WERI-Rb-1 (cell line): ENCODE results near the gene SDCCAG8.

Source experiments
- DNase-seq: peaks from one replicate; pipeline ENCODE4 v3.0.0-alpha.2; 2020
- H3K27ac ChIP-seq: fragments of 250-450 bp; sonication (Bioruptor Pico); 2 replicates; pipeline ENCODE4 v1.5.1; 2020; ENCODE audit warnings: mild to moderate bottlenecking, moderate library complexity
- H3K27me3 ChIP-seq: fragments of 250-450 bp; sonication (Bioruptor Pico); 2 replicates; pipeline ENCODE4 v1.5.1; 2021; ENCODE audit warnings: mild to moderate bottlenecking, low read depth, moderate library complexity; ENCODE audit not compliant: insufficient read depth, severe bottlenecking
- H3K36me3 ChIP-seq: fragments of 250-450 bp; sonication (Bioruptor Pico); 2 replicates; pipeline ENCODE4 v1.5.1; 2020; ENCODE audit warnings: mild to moderate bottlenecking, moderate library complexity
- H3K4me3 ChIP-seq: 2 replicates; pipeline ENCODE4 v1.5.1; 2011; ENCODE audit warnings: low read depth, mild to moderate bottlenecking, control low read depth, low read length
- H3K9me3 ChIP-seq: fragments of 250-450 bp; sonication (Bioruptor Pico); 2 replicates; pipeline ENCODE4 v1.5.1; 2021; ENCODE audit warnings: mild to moderate bottlenecking, moderate library complexity; ENCODE audit not compliant: severe bottlenecking
- TF ChIP-seq, protein P1 (sequence below): IDR thresholded peaks from 2 replicates; pipeline ENCODE4 v1.5.1; 2011; ENCODE audit warnings: low read depth, mild to moderate bottlenecking, control low read depth, inconsistent platforms, low read length

Gene SDCCAG8

DNA sequence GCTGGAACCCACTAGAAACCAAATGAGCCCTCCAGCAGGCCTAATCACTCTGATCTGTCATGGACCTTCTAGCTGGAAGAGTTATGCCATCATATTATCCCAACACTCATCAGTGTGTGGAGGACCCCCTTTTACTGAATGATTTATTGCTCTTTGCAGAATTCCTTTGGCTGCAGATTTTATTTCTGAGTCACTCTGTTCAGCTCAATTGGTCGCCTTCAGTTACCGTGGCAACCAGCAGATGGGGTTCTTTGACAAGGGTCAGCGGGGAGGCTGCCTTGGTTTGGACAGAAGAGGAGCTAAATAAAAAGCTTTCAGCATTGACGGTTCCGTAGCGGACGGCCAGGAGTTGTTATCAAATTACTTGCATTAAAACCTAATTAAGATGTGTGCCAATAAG is 220.1 kb downstream of the SDCCAG8 start:
- Histone ChIP-seq H3K9me3 (no peaks in the 10 kb centered on the region), H3K27me3 (no peaks in the 10 kb centered on the region), H3K36me3 (no peaks in the 10 kb centered on the region), H3K4me3 (no peak overlapping the region), H3K27ac (no peak overlapping the region)
- peak; percentile 74 for DNase-seq
- TF ChIP-seq, protein P1, sequence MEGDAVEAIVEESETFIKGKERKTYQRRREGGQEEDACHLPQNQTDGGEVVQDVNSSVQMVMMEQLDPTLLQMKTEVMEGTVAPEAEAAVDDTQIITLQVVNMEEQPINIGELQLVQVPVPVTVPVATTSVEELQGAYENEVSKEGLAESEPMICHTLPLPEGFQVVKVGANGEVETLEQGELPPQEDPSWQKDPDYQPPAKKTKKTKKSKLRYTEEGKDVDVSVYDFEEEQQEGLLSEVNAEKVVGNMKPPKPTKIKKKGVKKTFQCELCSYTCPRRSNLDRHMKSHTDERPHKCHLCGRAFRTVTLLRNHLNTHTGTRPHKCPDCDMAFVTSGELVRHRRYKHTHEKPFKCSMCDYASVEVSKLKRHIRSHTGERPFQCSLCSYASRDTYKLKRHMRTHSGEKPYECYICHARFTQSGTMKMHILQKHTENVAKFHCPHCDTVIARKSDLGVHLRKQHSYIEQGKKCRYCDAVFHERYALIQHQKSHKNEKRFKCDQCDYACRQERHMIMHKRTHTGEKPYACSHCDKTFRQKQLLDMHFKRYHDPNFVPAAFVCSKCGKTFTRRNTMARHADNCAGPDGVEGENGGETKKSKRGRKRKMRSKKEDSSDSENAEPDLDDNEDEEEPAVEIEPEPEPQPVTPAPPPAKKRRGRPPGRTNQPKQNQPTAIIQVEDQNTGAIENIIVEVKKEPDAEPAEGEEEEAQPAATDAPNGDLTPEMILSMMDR, result peak; percentile 39

DNA sequence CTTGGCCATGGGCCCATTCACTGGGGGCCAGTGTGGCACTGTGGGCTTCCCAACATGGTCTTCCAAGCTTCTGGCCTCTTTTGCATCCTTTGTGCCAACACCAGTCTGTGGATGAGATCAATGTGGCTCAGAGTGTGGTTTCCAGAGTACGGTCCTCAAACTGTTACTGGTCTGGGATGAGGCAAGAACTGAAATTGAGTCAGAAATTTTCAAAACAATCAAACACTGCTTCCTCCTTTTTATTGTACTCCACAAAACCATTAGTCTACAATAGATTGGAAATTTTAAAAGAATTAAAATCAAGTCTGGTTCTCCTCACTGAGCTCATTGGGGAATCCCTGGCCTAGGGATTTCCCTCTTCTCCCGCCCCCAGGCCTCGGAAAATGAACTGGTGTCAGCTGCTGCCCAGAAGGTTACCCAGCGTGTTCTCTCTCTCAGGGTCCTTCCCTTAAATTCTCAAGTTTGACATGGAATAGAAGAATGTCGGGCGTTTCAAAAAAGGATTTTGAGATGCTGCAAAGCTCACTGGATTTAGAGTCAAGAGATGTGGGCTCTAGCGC is 222.0 kb downstream of the SDCCAG8 start:
- Histone ChIP-seq H3K9me3 (no peaks in the 10 kb centered on the region), H3K4me3 (no peak overlapping the region), H3K36me3 (no peaks in the 10 kb centered on the region), H3K27me3 (no peaks in the 10 kb centered on the region), H3K27ac (no peak overlapping the region)
- no peak for DNase-seq
- TF ChIP-seq, protein P1, result no peak

DNA sequence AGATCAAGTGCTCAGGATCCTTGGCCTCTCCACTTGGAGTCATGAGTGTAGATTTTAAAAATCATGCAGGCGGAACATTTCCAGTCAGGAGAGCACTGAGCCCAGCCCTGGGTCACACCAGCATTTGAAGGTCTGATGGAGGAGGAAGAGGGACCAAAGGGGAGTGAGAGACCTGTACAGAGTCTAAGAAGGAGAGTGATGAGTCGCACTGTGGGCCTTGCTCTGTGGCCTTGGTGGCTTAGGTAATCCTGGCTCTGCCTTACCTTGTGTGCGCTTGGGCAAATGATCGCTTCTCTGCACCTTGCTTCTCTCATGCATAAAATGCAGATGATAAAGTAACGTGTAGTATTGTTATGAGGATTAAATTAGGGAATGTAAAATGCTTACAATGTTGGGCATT is 225.3 kb downstream of the SDCCAG8 start:
- TF ChIP-seq, protein P1, result no peak
- no peaks in the 10 kb centered on the region for H3K36me3 ChIP-seq
- H3K4me3 ChIP-seq, result no peak overlapping the region
- H3K27me3 ChIP-seq, result no peaks in the 10 kb centered on the region
- no peak for DNase-seq
- H3K27ac ChIP-seq, result no peak overlapping the region; the same call in 1 of the 2 replicates
- H3K9me3 ChIP-seq, result no peaks in the 10 kb centered on the region

DNA sequence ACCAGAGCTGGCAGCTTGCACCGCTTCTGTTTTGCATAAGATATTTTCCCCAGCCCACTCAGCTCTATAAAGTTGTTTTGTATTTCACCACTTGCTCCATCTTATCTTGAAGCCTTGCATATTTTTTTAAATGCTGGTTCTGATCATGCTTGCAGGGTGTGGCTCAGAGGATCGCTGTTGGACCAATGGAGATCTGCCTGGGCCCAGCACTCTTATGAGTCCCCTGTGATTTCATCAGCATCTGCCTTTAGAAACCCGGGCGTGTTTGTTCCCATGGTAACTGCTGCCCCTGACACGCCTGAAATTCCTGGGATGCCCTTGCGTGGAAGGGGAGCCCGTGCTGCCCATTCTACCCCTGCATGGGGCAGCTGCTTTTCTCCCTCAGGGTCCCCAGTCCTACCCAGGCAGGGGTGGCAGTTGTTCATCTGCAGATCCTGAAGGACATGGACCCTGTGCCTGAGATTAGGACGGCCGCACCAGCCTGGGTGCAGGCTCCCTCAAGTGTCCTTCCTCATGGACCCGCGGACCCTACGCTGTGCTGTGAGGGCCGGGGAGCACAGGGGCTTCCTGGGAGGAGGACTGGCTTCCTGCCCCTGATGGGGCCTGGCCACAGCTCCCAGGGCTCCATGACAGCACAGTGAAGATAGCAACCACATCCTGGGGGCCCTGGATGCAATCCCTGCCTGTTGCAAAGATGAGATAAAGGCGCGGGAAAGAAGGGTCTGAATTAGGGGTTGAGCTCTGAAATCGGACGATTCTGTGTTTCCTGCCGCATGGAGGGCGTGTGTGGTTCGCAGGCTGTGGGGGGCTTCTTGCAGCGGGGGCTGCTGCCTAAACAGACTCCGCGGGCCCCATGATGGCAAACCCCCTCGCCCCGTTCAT is 226.5 kb downstream of the SDCCAG8 start:
- Histone ChIP-seq H3K4me3 (peak overlapping the region; percentile 26), H3K36me3 (no peaks in the 10 kb centered on the region), H3K9me3 (no peaks in the 10 kb centered on the region), H3K27ac (peak overlapping the region; percentile 49; the same call in 1 of the 2 replicates), H3K27me3 (no peaks in the 10 kb centered on the region)
- TF ChIP-seq, protein P1, result no peak
- DNase-seq, result no peak

DNA sequence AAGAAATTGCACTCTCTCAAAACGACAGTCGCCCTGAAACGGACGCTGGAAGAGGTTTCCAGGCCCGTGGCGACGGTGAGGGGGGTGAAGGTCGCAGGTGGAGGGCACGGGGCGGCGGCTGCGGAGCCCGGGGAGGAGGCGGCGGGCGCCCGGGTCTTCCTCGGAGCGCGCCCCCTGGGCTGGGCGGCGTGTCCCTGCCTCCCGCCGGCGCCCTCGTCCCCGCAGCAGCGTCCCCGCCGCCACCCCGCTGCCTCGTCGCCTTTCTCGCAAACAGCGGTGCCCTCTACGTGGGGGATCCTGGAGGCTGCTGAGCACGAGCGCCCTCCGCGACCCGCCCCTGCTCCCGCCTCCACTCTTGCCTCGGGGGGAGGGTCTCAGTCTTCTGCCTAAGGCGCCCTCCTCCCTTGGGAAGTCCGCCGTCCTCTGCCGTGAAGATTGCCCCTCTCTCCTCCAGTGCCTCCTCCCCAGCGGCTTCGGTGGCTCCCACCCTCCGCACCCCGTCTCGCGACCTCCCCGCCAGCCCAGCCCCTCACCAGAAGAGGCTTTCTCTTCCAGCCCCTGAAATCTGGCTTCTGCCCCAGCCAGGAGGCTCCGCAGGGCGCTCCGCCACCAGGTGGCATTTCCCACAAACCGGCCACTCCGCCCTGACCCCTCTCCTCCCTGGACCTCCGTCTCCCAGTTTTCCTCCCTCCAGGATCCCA is 227.4 kb downstream of the SDCCAG8 start:
- TF ChIP-seq, protein P1, result peak; percentile 63
- peak overlapping the region; percentile 26 for H3K4me3 ChIP-seq
- no peaks in the 10 kb centered on the region for H3K9me3 ChIP-seq
- DNase-seq, result peak; percentile 61
- no peaks in the 10 kb centered on the region for H3K36me3 ChIP-seq
- H3K27me3 ChIP-seq, result no peaks in the 10 kb centered on the region
- H3K27ac ChIP-seq, result peak overlapping the region; percentile 49
